Posterior vena cava (tissue), 2 donors: Measurements from ENCODE around the gene FAM131B. TPM values are rescaled to one million over a fixed set of nuclear protein-coding genes. Genes with fewer than 3 reads are reported as not detected.
"Not testable (repeated sequence)": the region's sequence is repeated elsewhere in the genome, so short reads cannot be mapped to it uniquely, and the experiment has no call there.

Source experiments
- DNase-seq: peaks from one replicate; pipeline ENCODE4 v3.0.0-alpha.2; 2020; ENCODE audit warnings: low spot score
- intact Hi-C, 2 donors: fragments of 100-400 bp; cut with DNase I; formaldehyde crosslinking; loops; one replicate each; pipeline versions ENCODE4 v1.14.1 to v1.14.2; 2022 to 2023
- long read RNA-seq, 2 donors: library from polyadenylated mRNA; unstranded; transcript quantifications; one replicate each; pipeline ENCODE4 v2.0.0, GENCODE V29; 2020 to 2021
- total RNA-seq, 2 donors: library from RNA; stranded (reverse); fragmentation: NEBNext Ultra II Directional; extraction: Animal tissue kit (Norgen Biotek cat#: 25700); gene quantifications; one replicate each; pipeline ENCODE4 v1.2.1, GENCODE V29; 2021
- donor health status: DM: yes; HTN: yes; CAD: no.
- donor health status: DM: yes; HTN: yes; CAD: no.

The FAM131B gene
- total RNA-seq, result 1 to 10 TPM; 1.1 to 1.5 TPM
- long read RNA-seq, donor 1, result 0 reads
- long read RNA-seq, donor 2, partial matches to known transcripts, result 0 of 3 reads
- long read RNA-seq, donor 2, other reads (novel, unspliced or antisense), result 3 of 3 reads

DNA sequence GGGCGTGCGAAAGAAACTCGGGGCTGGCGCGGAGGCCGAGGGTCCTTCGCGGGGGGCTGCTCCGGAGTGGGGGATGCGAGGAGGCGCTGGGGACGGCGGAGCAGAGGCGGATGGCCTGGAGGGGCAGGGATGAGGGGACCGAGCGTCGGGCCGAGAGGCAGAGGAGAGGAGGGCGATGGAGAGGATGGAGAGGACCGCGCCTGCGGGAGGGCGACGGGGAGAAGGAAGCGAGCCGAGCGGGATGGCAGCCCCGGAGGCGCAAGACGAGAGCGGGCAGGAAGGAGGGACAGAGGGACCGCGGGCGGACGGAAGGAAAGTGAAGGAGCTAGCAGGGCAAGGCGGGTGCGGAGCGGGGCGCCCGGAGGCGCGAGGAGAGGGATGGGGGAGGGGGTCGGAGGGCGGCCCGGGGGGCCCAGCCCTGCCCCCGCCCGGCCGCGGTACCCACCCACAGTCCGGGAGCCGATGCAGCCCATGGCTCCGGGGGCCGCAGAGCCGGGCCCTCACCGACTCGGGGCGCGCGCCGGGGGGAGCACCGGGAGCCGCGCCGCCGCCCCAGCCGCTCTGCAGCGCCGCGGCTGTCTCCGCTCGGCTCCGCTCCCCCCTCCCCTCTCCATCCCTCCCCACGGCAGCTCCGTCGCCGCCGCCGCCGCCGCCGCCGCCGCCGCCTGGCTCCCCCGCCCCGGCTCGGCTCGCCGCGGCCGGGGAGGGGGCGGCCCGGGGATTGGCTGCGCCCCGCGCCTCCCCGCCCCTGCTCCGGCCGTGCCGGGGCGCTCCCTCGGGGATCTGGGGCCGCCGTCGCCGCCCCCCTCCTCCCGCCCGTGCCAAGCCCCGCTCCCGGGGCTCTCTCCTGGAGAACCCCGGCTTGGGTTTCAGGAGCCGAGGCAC lies at the start of gene FAM131B:
TSS of gene FAM131B (minus strand) at position 583 of the 885 bp plus-strand sequence. CDS start at position 473, 110 bp downstream.
- DNase-seq, result no peak
- intact Hi-C loops, result no loop called here

GRCh38 chr7:143411976-143412708 lies 49.6 kb upstream of the FAM131B start:
- DNase-seq, result no peak
- intact Hi-C loops, result loop anchor here (5.0 to 10.0 kb wide), 3 partner anchors 35 to 1040 kb away; no protein-coding TSS in a partner anchor

GRCh38 chr7:143410521-143411004 lies 48.0 kb upstream of the FAM131B start:
- DNase-seq, result peak; percentile 82
- intact Hi-C loops, result loop anchor here (5.0 to 10.0 kb wide), 3 partner anchors 33 to 1038 kb away; no protein-coding TSS in a partner anchor

- intact Hi-C loops, result no loop called here
These were observed 46.4 kb upstream of the FAM131B start, which contains the start of gene EPHA1 for GRCh38 chr7:143408686-143409561. Gene EPHA1, minus strand, starts transcription at chr7:143408856. Its CDS starts 51 bp downstream, at chr7:143408805.

GRCh38 chr7:143408252-143408685 lies 45.8 kb upstream of the FAM131B start:
- no peak for DNase-seq
- intact Hi-C loops, result no loop called here

More at GRCh38 chr7:143408686-143409561, 46.4 kb upstream of the FAM131B start, which contains the start of gene EPHA1:
- DNase-seq, result peak; percentile 76

DNA sequence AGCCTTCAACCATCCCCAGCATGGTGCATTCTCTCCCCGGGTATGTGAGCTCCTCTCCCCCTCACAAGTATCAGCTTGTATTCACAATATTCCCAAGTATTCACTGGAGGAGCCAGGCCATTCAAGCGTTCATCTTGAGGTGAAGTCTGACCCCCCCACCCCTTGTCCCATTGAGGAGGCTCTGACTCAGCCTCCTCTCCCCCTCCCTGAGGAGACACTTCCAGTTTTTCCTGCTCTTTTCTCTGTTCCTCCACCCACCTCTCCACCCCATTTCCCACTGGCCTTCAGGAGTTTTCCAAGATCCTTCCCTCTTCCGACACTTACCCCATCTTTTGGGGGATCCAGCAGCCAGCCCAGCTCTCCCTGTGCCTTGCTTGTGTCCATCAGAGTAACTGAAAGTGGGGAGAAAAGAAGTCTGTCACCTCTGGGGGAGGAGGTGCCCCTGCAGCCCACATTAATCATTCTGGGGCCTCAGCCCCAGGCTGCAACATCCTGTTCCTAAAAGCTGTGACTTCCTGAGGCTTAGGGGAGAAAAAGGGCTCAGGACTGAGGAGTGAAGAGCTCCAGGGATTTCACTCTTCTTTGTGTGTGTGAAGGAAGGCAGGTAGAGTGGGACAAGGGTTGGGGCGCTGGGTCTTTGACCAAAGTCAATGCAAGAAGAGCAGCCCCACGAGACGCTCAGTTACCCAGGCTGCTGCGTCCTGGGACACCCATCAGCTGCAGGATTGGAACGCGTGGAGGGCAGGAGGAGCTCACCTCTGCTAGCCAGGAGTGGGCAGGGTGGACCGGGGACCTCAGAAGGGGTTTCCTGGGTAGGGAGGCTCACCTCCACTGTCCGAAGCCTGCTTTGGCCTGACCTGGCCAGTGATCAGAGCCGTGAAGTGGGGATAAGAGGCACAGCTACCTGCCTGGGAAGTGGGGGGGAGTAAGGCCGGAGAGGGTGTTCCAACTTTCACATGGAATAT lies 45.1 kb upstream of the FAM131B start:
- DNase-seq, result no peak
- intact Hi-C loops, result no loop called here

DNA sequence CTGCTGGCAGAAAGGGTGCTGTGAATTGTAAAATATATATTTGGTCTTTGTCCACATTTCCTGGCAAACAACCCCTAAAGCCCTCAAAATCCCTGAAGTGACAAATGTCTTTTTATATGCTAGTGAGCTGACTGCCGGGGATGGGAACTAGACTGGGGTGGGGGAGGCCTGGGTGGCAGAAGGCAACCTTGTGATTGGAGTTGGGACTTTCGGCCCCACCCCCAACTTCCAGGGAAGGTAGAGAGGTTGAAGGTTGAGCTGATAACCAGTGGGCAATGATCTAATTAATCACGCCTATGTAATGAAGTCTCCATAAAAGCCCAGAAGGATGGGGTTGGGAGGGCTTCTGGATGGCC lies 43.5 kb upstream of the FAM131B start:
- intact Hi-C loops, result no loop called here
- peak; percentile 11 for DNase-seq

GRCh38 chr7:143405173-143406001 lies 42.9 kb upstream of the FAM131B start:
- intact Hi-C loops, result no loop called here

DNA sequence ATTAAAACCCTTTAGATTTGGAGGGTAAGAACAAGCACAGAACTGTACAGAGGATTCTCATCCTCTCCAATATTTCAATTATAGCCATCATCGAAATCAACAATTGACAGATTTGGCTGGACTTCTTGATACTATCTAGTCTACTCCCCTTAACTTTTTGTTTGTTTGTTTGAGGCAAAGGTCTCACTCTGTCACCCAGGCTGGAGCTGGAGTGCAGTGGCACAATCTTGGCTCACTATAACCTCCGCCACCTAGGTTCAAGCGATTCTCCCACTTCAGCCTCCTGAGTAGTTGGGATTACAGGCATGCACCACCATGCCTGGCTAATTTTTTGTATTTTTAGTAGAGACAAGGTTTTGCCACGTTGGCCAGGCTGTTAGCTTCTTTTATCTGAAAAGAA lies 39.7 kb upstream of the FAM131B start:
- DNase-seq, result peak; percentile 1
- intact Hi-C loops, result not testable (repeated sequence)

More at GRCh38 chr7:143405173-143406001, 42.9 kb upstream of the FAM131B start:
- peak; percentile 29 for DNase-seq

DNA sequence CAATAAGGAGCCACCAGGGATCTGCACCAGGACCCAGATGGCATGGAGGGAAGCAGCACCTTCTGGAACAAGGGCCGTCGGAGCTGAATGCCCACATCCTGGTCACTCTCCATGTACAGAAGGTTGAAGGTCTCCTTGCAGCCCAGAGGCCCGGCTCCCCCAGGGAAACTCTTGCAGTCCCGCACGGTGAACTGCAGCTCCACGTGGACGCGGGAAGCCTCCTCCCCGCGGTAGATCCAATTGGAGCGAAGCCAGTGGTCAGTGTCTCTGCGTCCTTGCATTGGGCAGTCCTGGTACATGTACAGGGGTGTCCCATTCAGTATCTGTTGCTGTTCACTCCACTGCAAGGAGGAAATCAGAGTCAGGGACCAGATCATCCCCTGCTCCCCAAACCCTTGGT lies 38.8 kb upstream of the FAM131B start:
- intact Hi-C loops, result no loop called here
- peak; percentile 66 for DNase-seq

GRCh38 chr7:143399642-143400041 lies 37.1 kb upstream of the FAM131B start:
- intact Hi-C loops, result no loop called here
- peak; percentile 63 for DNase-seq

DNA sequence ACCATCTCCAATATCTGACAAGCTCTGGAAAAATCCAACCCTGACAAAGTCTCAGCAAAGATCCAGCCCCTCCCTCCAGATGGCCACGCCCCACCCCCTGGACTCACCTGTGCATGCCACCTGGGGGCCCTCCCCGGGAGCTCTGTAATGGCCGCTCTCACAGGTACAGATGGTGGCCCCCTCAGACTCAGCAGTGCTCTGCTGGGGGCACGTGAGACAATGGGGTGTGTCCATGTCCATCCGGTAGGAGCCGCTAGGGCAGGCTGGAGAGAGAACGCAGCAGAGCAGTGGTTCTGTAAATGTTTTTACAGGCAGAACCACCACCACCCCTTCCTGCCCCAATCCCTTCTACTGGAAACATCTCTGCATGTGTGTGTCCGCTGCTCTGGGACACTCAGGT lies 36.6 kb upstream of the FAM131B start:
- intact Hi-C loops, result no loop called here
- DNase-seq, result peak; percentile 72

- peak; percentile 74 for DNase-seq
- intact Hi-C loops, result no loop called here
These were observed 36.1 kb upstream of the FAM131B start for GRCh38 chr7:143398616-143399015.

GRCh38 chr7:143397710-143398530 lies 35.4 kb upstream of the FAM131B start:
- intact Hi-C loops, result no loop called here
- DNase-seq, result peak; percentile 64

DNA sequence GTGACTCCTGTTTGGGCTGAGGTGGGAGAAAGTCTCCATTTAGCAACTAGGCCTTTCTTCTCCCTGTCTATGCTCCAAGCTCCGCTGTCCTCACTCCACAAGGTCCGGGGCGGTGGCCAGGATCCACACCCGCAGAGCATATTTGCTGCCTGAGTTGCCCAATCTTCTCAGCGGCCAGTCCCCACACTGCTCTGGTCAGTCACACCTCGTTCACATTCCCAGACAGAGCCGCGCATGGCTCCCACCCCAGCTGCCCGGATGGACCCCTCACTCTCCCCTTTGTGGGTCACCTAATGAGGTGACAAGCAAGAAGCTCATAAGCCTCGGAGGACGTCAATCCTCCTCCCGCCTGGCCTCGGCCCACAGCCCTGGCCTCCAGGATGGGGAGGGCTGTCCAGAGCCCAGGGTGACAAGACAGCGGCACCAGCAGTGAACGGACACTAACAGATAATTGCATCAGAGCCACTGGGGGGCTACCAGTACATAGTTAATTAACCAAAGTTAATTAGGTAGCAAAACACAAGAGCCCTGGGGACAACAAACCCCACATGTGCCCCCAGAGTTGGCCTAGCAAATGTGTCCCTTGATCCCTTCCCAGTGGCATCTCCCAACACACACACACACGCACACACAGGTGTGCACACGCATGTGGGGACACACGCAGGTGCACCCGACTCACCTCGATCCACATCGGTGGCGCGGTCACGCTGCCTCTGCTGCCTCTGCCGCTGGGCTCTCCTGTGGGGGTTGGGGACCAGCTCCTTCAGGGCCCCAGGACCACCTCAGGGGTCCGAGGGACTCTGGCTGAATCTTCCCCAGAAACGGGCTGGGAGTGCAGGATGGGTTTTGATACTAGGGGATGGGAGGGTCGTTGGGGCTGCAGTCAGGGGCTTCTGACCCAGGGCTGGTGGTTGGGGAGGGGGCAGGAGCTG lies 34.4 kb upstream of the FAM131B start:
- intact Hi-C loops, result no loop called here
- peak; percentile 76 for DNase-seq
